GM19463 (cell line): ENCODE data around the gene TPPP3.
"Not testable (repeated sequence)": the region's sequence is repeated elsewhere in the genome, so short reads cannot be mapped to it uniquely, and the experiment has no call there.

Experiments used
- ATAC-seq: cut with Tn5 transposase; IDR thresholded peaks from one replicate; pipeline ENCODE4 v1.9.1; 2021; ENCODE audit warnings: mild to moderate bottlenecking, moderate library complexity; ENCODE audit not compliant: unreplicated experiment

The TPPP3 gene

GRCh38 chr16:67426022-67426421, 32.7 kb upstream of the TPPP3 start:
- ATAC-seq, result no peak

GRCh38 chr16:67425580-67425979, 32.3 kb upstream of the TPPP3 start:
- ATAC-seq, result no peak

- no peak for ATAC-seq
These were observed 31.8 kb upstream of the TPPP3 start for GRCh38 chr16:67425061-67425460.

GRCh38 chr16:67424261-67424615, 30.9 kb upstream of the TPPP3 start:
- no peak for ATAC-seq

GRCh38 chr16:67423611-67424260, 30.4 kb upstream of the TPPP3 start:
- no peak for ATAC-seq

GRCh38 chr16:67423015-67423414, 29.7 kb upstream of the TPPP3 start:
- ATAC-seq, result no peak

- no peak for ATAC-seq
These were observed 27.7 kb upstream of the TPPP3 start for GRCh38 chr16:67421030-67421429.

- no peak for ATAC-seq
These were observed 26.6 kb upstream of the TPPP3 start for GRCh38 chr16:67419931-67420330.

- ATAC-seq, result no peak
These were observed 26.2 kb upstream of the TPPP3 start for GRCh38 chr16:67419502-67419901.

GRCh38 chr16:67417333-67418061, 24.2 kb upstream of the TPPP3 start:
- ATAC-seq, result no peak

GRCh38 chr16:67415872-67416793, 22.8 kb upstream of the TPPP3 start, which contains the start of gene ZDHHC1:
Gene ZDHHC1, minus strand, starts transcription at chr16:67416477. Its CDS starts 8,702 bp downstream, at chr16:67407775.
- peak; percentile 77 for ATAC-seq

GRCh38 chr16:67415421-67415820, 22.1 kb upstream of the TPPP3 start:
- not testable (repeated sequence) for ATAC-seq

GRCh38 chr16:67413978-67414911, 20.9 kb upstream of the TPPP3 start:
- ATAC-seq, result no peak

- no peak for ATAC-seq
These were observed 19.0 kb upstream of the TPPP3 start for GRCh38 chr16:67412294-67412693.

GRCh38 chr16:67411339-67411738, 18.0 kb upstream of the TPPP3 start:
- ATAC-seq, result no peak

GRCh38 chr16:67409631-67410030, 16.3 kb upstream of the TPPP3 start:
- no peak for ATAC-seq

GRCh38 chr16:67407788-67408452, 14.6 kb upstream of the TPPP3 start:
- no peak for ATAC-seq

- no peak for ATAC-seq
These were observed 14.0 kb upstream of the TPPP3 start for GRCh38 chr16:67407176-67407787.
